A673 (cell line): ENCODE data around the gene KCTD14.

ENCODE experiments used
- CTCF ChIP-seq: fragments of 300-800, 200-600 bp; sonication (generic); conservative IDR thresholded peaks from 2 replicates; pipeline ENCODE4 v1.5.1; 2017; ENCODE audit warnings: low read depth, mild to moderate bottlenecking, antibody characterized with exemption, low read length, moderate library complexity, mixed read lengths
- EZH2 ChIP-seq: fragments of 200-600 bp; sonication (generic); IDR thresholded peaks from 2 replicates; pipeline ENCODE4 v1.6.1; 2017; ENCODE audit warnings: borderline replicate concordance, low read depth, mild to moderate bottlenecking, mixed read lengths, antibody characterized with exemption, low read length; ENCODE audit not compliant: poor library complexity, severe bottlenecking

GRCh38 chr11:77993902-77994301 lies 29.2 kb downstream of the KCTD14 start:
- no peak for TF ChIP-seq CTCF
- no peak for TF ChIP-seq EZH2
